COLO668 (cell line): ENCODE results near the gene PGS1.
A peak's percentile ranks its signal among the peaks of the same experiment; 100 is the strongest.
"Not testable (repeated sequence)": the region's sequence is repeated elsewhere in the genome, so short reads cannot be mapped to it uniquely, and the experiment has no call there.

Source experiments
- DNase-seq: peaks from one replicate; lab custom pipeline; 2025; ENCODE audit not compliant: unreplicated experiment; lab: John Stamatoyannopoulos, UW

The PGS1 gene

DNA sequence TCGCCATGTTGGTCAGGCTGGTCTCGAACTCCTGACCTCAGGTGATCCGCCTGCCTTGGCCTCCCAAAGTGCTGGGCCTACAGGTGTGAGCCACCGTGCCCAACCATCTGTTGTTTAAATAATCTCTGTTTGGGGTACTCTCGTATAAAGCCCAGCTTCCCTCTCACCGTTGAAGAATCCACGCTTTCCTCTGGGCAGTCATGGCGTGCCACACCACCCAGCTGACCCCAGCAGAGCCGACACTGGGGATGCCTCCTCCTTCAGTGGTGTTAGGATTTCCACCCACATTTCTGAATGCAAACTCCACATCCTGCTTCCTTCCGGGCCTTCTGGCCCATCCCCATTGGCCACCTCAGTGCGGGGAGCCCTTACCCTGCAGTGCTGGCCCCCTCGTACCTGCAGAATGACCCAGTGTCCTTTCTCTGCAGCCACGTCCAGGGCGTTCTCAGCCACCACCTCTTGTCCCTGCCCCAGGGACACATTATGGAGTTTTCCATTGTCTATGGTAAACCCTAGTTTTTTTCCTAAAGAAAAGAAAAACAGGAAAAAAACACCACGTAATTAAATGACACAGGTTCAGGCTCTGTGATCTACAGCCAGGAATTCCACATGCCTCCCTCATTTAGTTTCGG is 60.4 kb downstream of the PGS1 start:
- DNase-seq = no peak

DNA sequence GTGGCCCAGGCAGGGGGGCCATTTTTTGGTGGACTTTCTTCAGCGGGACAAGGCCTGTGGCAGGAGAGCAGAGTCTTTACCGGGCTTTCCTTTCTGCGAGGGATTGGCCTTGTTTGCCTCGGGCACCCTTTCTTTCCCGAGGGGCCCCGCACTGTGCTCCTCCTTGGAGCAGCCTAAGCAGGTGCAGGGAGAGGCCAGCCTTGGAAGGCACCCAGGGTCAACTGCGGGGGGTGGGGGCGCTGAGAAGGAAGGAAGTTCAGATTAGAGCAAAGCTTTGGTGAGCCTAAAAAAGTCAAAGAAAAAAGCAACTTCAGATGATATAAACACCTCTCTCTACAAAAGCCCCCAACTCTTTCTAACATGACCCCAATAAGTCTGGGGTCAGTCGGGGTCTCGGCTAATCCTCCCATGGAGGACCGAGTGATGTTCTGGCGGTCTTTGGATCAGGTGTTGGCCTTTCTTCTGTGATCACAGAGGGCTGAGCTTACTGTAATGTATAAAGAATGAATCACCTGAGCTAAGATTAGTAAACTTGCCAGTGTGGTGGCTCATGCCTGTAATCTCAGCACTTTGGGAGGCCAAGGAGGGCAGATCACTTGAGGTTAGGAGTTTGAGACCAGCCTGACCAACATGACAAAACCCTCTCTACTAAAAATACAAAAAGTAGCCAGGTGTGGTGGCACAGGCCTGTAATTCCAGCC is 63.0 kb downstream of the PGS1 start:
- no peak for DNase-seq

- no peak for DNase-seq
Measured at GRCh38 chr17:78442648-78443218, 64.3 kb downstream of the PGS1 start.

- DNase-seq = no peak
Measured at GRCh38 chr17:78444392-78444791, 65.9 kb downstream of the PGS1 start.

GRCh38 chr17:78446833-78447232 is 68.4 kb downstream of the PGS1 start:
- no peak for DNase-seq

DNA sequence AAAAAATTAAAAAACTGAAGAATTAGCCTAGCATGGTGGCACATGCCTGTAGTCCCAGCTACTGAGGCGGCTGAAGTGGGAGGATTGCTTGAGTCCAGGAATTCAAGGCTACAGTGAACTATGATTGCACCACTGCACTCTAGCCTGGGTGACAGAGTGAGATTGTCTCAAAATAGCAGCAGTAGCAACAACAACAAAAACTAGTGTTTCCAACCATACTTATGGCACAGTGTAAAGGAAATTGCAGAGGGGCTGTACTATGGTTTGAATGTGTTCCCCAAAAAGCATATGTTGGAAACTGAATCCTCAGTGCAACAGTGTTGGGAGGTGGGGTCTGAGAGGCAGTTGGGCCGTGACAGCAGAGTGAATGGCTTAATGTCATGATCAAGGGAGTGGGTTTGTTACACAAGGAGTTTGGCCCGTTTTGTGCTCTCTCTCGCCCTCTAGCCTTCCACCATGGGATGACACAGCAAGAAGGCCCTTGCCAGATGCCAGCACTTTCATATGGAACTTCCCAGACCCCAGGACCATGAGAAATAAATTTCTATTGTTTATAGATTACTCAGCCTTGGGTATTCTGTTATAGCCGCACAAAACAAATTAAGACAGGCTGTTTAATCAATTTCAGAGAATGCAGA is 70.0 kb downstream of the PGS1 start:
- no peak for DNase-seq

GRCh38 chr17:78449983-78450595 is 71.6 kb downstream of the PGS1 start:
- no peak for DNase-seq

GRCh38 chr17:78450696-78451345 is 72.4 kb downstream of the PGS1 start:
- DNase-seq = peak; percentile 18

GRCh38 chr17:78451753-78452152 is 73.3 kb downstream of the PGS1 start:
- DNase-seq = no peak

- DNase-seq = no peak
Measured at GRCh38 chr17:78454346-78454745, 75.9 kb downstream of the PGS1 start.

- no peak for DNase-seq
Measured at GRCh38 chr17:78458091-78458490, 79.6 kb downstream of the PGS1 start.

DNA sequence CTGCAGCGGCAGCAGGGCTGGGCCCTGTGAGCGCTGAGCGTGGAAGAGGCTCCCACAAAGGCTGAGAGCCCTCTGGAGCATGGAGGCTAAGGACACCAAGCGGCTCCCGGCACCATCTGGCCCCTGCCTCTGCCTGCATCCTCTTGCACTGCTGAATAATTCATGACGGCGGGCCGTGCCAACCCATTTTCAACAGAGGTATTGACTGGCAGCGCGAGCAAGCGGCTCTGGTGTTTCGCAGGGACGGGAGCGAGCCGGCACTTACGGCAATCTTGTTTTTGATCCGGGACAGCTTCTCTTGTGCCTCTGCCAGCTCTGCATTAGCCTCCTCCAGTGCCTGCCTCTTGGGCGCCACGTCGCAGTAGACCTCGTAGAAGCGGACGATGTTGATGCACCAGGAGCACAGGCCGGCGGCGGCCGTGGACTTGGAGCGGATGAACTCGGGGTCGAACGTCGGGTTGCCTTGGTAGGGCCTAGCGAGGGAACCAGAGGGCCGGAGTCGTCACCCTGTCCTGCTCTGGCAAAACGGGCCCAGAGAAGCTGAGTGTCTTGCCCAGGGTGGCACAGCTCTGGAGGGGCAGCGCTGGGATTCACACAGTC is 80.4 kb downstream of the PGS1 start:
- DNase-seq = peak; percentile 51

DNA sequence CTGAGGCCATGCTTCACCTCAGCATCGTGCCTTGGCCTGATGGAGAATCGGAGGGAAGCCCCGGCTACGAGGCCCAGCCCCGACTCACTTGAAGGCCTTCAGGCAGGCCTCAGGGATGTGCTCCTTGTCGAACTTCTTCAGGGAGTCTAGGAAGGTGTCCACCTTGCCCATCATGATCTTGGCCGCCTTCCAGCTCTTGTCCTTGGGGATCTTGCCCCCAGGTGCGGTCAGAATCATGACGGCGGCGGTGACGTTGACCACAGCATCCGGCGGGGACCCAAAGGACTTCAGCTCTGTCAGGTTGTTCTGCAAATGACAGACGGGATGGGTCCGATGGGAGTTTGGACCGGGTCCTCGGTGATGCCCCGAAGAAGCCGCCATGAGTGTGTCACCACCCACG is 81.2 kb downstream of the PGS1 start:
- DNase-seq = no peak

DNA sequence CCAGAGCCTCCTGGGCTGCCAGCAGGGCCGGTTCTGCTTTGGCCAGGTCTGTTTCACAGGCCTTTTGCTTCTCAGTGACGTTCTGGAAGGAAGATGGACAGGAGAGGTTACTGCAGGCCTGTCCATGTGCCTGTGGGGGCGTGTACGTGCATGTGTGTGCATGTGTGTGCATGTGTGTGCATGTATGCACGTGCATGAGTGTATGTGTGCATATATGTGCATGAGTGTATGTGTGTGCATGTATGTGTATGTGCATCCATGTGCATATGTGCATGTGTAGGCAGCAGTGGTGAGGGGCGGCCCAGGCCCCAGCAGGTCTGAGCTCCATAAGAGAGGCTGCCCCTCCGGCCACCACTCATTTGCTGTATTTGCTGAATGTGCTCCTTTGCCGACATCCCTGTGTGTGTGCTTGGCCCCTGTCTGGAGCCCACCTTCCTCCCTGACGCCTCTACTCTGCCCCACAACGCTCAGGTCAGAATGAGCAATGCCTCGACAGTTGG is 81.8 kb downstream of the PGS1 start:
- no peak for DNase-seq

DNA sequence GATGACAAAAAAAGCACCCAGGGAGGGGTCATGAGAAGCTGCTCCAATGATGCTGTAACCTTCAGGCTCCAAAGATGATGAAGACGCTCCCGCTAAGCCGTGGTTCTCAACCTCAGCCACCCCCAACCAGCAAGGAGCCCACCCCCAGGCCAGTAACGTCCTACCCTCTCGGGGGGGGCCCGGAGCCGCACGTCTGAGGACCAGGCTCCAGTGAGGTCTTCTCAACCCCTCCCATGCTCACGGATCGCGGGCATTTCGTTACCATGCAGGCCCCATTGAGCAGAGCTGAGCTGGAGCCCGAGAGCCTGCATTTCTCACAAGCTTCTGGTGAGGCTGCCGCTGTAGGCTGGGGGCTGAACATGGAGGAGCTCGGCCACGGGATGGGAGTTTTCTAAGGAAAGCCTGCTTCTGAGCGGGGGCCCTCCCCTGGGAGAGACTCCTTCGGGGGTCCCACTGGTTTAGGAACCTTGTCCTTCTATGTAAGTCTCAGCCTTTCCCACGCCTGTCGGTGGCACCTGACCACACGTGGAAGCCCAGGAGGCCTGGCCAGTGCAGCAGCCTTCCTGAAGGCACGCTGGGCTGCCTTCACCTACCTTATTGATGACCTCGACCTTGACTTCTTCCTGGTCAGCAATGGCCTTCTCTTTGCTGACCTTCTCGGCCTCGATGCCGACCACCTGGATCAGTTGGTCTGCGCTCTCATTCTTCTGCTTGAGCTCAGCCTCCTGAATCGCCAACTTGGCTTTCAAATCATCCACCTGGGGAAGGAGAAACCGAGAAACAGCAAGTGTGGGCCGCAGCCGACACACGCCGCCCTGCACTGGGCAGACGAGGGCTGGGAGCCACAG is 82.7 kb downstream of the PGS1 start:
- no peak for DNase-seq

DNA sequence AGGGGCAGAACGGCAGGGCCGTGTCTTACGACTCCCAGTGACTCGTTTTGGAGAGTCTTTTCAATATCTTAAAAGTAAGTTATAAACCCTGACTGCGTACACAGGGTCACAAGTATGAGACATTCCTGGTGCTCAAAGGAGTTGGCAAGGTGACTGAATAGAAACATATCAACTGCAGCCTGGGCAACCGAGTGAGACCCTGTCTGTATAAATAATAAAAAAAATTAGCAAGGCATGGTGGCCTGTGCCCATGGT is 83.3 kb downstream of the PGS1 start:
- DNase-seq = no peak

DNA sequence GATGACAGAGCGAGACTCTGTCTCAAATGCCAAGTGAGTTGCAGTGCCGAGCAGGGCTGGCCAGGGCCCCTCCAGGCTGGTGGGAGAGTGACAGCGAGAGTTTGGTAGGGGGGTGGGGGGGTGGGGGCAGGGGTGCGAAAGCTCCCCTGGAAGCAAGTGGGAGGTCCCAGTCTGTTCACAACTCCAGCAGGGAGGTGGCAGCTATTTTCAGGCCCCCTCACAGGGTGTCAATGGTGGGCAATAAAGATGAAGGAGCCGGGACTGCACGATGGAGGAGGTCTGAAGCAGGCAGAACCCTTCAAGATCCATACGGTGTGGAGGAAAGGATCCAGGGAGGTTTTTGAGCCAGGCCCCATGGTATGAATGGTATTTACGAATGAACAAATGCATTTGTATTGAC is 83.7 kb downstream of the PGS1 start:
- no peak for DNase-seq

GRCh38 chr17:78466109-78466785 is 87.8 kb downstream of the PGS1 start:
- not testable (repeated sequence) for DNase-seq
